ENCODE results near the gene ATOSB.

ATOSB gene

GRCh38 chr9:35054871-35055644 is 60.6 kb downstream of the ATOSB start:
- no peak for TF ChIP-seq CTCF (IDR thresholded peaks at IDR 0.05; ENCODE audit: extremely low read depth, missing control alignments)
- DNase-seq (ENCODE audit: low spot score), result no peak

GRCh38 chr9:35054185-35054835 is 61.4 kb downstream of the ATOSB start:
- no peak for DNase-seq (ENCODE audit: low spot score)
- TF ChIP-seq CTCF (IDR thresholded peaks at IDR 0.05; ENCODE audit: extremely low read depth, missing control alignments), result no peak
